HepG2 (cell line): ENCODE results near the gene ANTKMT.

Experiments used
- FOXA3 ChIP-seq: IDR thresholded peaks from 2 replicates; pipeline ENCODE4 v1.6.1; 2016; ENCODE audit warnings: missing genetic modification reagents, missing compliant biosample characterization
- KAT8 ChIP-seq: IDR thresholded peaks from 2 replicates; pipeline ENCODE4 v1.6.1; 2016; ENCODE audit warnings: missing genetic modification reagents, missing compliant biosample characterization
- ZNF24 ChIP-seq: fragments of 450-650 bp; IDR thresholded peaks from 2 replicates; pipeline ENCODE4 v1.6.1; 2017; ENCODE audit warnings: antibody characterized with exemption, mild to moderate bottlenecking
- TF ChIP-seq, protein P1 (sequence below): sonication (generic); formaldehyde crosslinking; IDR thresholded peaks from 2 replicates; pipeline ENCODE4 v1.9.0; 2022; ENCODE audit warnings: missing genetic modification reagents, mild to moderate bottlenecking, borderline replicate concordance

GRCh38 chr16:672371-672770 is 48.6 kb upstream of the ANTKMT start:
- TF ChIP-seq KAT8 (CRISPR knock-in tag), result no peak
- TF ChIP-seq ZNF24, result no peak
- TF ChIP-seq, protein P1, sequence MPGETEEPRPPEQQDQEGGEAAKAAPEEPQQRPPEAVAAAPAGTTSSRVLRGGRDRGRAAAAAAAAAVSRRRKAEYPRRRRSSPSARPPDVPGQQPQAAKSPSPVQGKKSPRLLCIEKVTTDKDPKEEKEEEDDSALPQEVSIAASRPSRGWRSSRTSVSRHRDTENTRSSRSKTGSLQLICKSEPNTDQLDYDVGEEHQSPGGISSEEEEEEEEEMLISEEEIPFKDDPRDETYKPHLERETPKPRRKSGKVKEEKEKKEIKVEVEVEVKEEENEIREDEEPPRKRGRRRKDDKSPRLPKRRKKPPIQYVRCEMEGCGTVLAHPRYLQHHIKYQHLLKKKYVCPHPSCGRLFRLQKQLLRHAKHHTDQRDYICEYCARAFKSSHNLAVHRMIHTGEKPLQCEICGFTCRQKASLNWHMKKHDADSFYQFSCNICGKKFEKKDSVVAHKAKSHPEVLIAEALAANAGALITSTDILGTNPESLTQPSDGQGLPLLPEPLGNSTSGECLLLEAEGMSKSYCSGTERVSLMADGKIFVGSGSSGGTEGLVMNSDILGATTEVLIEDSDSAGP, result no peak
- TF ChIP-seq FOXA3 (CRISPR knock-in tag), result no peak
